ENCODE results near the gene PROM2.
"Not testable (repeated sequence)": the region's sequence is repeated elsewhere in the genome, so short reads cannot be mapped to it uniquely, and the experiment has no call there.

Gene PROM2

DNA sequence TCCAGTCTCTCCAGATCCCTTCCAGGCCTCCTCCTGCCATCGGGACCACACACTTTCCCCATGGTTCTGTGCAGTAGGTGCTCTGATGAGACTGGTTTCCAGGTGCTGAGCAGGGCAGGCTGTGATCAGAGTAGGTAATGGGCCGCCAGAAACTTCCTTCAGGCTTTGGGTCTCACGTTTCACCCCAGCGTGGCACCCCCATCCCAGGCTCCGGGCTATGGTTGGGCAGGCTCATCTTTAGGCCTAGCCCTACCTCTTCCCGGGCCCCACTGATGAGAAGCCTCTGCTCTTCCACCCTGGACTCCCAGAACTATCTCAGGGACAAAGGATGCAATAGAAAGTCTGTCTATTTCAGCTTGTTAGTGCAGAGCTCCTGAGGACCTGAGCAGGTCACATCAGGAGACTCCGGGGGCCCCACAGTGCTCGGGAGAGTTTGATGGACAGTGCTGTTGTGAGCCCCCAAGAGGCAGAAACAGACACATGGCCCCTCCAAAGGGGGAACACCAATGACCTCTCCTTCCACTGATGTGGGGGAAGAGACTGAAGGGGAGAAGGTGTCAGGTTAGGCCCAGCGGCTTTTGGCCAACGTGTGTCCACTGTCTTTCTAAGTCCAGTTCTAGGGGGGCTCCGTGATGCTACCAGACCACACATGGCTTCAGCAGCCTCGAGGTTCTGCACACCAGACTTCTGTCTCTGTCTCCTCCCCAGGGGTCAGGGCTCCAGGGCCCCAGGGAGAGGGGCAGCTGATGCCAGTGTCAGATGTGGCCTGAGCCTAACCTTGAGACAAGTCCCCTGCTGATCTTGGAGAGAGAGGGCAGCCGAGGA lies 5.8 kb upstream of the PROM2 start:
- DNase-seq (ENCODE audit: low read depth) = no peak

DNA sequence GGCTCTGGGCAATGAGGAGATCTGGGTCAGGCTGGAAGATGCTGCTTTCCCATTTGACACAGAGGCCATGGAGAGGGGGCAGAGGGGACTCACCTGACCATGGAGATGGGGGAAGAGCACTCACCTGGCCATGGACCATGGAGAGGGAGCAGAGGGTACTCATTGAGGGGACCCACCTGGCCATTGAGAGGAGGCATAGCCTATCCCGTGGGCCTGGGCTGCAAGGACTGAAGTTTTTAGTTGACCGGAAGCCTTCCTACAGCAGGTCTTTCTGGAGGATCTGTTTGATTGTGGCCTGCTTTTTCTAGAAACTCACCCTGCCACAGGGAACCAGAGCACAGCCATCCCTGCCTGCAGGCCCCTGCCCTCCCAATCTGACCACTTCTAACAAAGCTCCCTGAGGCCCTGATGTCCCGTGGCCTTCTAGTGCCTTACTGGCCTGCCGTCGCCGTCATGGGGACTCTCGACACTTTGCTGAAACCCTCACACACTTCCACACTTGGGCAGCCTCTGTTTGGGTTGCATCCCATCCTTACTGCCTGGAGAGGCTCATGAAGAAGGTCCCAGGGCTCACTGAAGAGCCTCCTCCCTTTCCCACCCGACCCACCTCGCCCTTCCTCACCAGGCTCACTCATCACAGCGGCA lies 5.1 kb upstream of the PROM2 start:
- DNase-seq (ENCODE audit: low read depth) = no peak

DNA sequence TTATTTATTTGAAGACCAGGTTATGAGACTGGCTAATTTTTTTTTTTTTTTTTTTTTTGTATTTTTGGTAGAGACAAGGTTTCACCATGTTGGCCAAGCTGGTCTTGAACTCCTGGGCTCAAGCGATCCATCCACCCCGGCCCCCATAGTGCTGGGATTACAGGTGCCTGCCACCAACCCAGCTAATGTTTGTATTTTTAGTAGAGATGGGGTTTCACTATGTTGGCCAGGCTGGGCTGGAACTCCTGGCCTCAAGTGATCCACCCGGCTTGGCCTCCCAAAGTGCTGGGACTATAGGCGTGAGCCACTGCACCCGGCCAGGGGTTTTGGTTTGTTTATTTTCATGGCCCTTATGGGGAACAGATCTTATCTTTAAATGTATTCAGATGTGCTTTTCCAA lies 4.5 kb upstream of the PROM2 start:
- DNase-seq (ENCODE audit: low read depth) = not testable (repeated sequence)

DNA sequence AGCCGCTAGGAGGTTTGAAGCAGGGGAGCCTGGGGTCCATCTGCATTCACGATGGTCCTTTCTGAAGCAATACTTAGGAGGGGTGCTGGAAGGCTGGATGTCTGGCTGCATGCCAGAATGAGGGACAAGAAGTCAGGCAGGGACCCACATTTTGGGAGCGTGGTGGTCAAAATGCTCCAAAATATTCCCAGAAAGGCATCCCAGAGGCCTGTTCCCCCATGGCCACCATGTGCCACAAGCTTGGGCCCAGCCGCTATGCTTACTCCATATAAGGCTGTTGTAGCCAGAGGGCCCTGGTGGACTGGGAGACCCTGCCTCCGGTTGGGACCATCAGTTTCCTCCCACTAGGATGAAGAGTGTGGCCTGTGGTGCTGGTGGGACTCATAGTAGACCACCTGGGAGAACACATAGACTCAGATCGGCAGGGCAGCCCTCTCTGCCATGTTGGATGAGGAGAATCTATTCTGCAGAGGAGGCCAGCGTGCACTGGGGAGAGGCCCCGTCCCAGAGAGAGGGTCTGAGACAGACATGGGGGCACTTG lies 3.6 kb upstream of the PROM2 start:
- no peak for DNase-seq (ENCODE audit: low read depth)

DNA sequence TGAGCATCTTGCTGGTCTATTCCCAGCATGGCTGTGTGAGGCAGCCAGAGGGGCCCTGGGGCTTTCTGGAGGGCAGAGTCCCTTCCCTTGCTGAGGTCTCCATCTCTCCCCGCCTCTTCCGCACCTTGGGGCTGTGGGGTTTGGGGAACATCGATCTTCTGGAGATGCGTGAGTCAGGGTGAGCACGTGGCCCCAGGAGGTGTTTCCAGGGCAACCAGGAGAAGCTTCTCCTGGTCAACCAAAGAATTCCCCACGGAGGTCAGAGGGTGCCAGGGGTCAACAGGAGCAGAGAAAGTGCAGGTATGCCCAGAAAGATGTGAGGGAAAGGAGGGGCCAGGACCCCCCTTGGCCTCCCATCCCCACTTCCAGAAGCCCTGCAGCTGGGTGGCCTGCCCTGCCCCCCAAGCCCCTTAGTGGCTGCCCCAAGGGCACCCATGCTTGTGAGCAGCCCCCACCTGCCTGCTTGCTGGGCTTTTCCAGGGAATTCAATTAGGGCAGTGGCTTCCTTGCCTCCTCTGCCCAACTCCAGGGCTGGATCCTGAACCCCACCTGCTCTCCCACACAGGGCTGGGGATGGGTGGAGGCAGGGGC lies 2.8 kb upstream of the PROM2 start:
- no peak for DNase-seq (ENCODE audit: low read depth)

DNA sequence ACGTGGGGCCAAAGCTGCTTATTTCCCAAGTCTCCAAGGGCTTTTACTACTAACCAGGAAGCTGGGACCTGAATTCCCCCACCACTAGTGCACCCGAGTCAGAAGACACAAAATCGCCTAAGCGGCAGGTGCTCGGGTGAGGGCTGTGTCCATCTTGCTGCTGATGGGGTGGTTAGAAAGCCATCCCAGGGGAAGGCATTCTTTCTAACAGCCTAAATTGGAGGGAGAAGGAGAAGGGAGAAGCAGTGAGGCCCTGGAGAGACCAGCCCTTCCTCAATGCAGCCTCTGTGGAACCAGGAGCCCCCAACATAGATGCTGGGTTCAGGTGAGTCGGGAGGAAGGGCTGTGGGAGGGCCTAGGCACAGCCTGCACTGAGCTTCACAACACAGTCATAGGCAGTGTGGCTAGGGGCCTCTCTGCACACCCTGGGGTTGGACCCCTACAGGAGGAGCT lies 1.9 kb upstream of the PROM2 start:
- no peak for DNase-seq (ENCODE audit: low read depth)

DNA sequence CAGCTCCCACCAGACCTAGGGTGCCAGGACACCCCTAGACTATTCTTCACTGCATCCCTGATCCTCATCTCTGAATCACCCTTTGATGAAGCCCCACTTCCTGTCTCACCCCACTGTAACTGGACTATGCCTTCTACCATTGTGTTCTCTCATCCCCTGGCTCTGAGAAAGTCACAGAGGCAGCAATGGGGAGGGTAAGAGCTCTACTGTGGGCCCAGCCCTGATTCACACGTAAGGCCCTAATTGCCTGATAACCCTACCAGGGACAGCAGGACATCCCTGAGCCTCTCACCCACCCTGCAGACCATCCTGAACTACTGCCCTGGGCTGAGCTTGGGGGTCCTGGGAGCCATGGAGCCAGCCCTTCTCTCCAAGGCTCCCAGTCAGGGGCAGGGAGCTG lies 1.5 kb upstream of the PROM2 start:
- DNase-seq (ENCODE audit: low read depth) = no peak

DNA sequence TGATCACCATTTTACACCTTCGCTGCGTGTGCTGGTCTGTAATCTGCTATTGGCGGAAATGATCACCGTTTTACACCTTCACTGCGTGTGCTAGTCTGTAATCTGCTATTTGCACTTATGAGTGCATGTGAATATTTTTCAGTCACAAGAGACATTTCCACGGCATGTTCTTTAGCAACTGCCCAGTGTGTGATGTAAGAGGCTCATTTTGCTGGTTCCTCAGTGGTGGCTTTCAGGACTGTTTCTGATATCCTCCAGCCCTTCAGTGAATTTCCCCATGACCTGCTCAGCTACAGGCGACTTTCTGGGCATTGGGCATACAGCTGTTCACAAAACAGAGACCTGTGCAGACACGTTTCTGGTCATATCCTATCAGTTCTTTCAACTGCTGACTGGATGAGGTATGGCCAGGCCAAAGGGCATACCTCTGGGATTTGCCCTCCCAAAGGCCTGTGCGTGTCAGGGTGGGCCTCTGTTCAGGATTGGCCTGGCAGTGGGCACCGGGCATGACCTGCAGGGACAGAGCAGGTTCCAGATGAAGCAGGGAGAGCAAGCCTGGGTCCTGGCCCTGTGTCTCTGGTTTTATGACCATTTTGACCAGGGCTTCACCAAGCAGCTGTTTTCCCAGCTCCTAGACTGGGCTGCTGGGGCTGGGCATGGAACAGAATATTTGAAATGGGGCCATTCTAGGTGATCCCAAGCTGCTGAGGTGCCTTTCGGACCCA lies 521 bp upstream of the PROM2 start:
- no peak for DNase-seq (ENCODE audit: low read depth)

DNA sequence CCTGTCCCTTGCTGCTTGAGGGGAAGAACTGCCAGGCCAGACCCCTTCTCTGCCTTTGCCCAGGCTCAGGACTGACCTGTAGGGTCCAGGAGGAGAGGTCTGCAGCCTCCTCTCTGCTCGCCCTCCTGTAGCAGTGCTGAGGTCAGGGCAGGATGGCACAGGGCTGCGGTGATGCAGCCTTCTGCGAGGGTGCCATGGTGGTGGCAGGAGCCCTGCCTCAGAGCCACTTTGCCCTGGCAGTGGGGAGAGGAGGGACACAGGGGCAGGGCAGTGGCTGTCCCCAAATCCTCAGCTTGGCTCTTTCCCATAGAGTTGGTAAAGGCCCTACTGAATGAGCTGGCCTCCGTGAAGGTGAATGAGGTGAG lies 884 bp downstream of the PROM2 start:
- DNase-seq (ENCODE audit: low read depth) = no peak

DNA sequence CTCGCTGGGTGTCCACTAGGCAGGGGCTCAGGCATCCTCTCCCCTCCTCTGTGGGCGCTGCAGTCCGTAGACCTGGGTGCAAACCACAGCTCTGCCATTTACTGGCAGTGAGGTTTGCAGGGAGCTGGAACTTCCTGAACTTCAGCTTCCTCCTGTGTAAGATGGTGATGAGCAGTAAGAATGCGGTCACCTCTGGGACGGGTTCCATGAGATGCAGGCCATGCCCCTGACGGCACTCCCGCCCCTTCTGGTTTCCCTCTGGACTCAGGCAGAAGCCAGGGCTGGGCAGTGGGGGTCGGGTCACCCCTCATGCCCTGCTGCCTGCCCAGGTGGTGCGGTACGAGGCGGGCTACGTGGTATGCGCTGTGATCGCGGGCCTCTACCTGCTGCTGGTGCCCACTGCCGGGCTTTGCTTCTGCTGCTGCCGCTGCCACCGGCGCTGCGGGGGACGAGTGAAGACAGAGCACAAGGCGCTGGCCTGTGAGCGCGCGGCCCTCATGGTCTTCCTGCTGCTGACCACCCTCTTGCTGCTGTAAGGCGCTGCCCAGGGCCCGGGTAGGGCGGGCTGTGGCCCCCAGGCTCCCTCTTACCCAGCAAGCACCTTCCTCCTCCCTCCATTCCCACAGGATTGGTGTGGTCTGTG lies 1.5 kb downstream of the PROM2 start:
- no peak for DNase-seq (ENCODE audit: low read depth)

DNA sequence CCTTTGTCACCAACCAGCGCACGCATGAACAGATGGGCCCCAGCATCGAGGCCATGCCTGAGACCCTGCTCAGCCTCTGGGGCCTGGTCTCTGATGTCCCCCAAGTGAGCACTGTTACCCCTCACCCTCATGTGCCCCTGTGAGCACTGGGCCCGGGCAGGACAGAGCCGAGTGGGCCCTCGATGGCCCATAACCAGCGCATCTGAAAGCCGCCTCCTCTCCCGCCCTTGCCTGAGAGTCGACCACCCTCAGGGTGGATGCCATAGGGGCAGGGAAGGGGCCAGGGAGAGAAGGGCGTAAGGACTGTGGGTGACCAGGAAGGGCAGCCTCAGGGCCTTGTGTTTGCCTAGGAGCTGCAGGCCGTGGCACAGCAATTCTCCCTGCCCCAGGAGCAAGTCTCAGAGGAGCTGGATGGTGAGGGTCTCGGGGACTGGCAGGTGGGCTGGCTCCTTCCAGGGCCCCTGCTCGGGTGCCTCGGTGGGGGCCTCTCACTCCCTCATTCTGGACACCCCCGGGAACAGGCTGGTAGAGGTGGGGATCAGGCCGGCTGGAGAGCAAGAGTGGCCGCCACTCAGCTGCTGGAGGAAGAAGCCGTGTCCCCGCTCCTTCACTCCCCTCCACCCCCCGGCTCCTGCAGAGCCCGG lies 2.1 kb downstream of the PROM2 start:
- DNase-seq (ENCODE audit: low read depth) = no peak

DNA sequence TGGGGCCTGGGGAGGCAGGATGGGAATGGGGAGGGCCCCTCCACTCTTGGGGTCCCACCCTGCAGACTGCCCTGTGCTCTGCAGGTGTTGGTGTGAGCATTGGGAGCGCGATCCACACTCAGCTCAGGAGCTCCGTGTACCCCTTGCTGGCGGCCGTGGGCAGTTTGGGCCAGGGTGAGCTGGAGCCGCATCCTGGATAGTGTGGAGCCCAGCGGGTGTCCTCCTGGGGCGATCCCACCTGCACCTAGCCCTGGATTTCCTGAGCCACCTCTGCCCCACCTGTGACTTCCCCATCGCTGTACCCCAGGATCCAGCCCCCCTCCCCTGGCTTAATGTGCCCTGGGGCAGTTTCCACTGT lies 2.6 kb downstream of the PROM2 start:
- DNase-seq (ENCODE audit: low read depth) = no peak

DNA sequence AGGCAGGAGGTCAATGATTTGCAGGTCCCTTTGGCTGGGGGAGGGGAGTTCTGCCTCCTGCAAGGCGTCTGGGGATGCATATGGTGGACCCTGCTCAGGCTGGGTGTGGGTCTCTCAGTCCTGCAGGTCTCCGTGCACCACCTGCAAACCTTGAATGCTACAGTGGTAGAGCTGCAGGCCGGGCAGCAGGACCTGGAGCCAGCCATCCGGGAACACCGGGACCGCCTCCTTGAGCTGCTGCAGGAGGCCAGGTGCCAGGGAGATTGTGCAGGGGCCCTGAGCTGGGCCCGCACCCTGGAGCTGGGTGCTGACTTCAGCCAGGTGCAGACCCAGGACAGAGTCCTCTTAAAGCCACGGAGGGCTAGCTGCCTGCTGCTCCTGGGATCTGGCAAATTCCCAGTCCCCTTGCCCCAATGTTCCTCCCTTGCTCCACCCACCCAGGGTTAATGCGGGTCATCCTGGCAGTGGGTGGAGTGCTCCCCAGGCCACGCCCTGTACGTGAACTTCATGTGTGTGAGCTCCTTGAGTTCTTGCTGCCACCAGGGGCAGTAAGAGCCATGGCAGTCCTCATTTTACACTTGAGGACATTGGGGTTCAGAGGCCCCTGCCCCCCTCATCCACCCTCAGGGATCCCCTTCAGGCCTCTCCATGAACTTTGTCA lies 3.1 kb downstream of the PROM2 start:
- DNase-seq (ENCODE audit: low read depth) = no peak

DNA sequence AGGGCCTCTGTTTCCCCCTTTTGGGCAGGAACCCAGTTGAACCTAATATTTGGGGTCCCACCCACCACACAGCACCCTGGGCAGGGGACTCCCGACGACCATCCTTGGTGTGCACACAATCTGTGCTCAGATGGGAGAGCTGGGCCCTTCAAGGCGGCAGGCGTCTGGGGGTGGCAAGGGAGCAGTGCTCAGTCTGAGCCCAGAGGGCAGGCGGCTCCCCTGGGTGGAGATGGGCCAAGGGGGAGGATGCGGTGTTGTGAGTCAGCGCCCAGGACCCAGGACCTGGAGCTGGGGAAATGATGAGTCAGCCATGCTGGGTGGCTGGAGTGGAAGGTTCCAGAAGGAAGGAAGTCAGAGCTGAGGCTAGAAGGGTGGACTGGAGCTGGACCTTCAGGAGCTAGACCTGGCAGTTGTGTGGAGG lies 3.8 kb downstream of the PROM2 start:
- peak; percentile 42 for DNase-seq (ENCODE audit: low read depth)

DNA sequence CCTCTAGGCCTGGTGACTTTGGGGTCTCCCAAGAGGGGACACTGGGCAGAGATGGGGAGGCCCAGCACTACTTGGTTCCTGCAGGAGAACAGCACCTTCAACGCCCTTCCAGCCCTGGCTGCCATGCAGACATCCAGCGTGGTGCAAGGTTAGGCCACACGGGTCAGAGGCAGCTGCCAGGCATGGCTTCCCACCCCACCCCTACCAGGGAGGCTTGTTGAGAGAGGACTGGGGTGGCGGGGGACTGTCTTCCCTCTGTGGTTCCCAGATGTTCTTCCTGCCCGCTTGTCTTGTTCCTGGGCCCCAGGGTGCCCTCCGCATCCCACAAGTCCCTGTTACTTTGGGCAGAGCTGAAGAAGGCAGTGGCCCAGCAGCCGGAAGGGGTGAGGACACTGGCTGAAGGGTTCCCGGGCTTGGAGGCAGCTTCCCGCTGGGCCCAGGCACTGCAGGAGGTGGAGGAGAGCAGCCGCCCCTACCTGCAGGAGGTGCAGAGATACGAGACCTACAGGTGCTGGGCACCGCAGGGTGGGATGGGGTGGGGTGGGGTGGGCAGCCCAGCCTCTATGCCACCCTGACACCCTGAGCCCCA lies 4.5 kb downstream of the PROM2 start:
- DNase-seq (ENCODE audit: low read depth) = no peak

DNA sequence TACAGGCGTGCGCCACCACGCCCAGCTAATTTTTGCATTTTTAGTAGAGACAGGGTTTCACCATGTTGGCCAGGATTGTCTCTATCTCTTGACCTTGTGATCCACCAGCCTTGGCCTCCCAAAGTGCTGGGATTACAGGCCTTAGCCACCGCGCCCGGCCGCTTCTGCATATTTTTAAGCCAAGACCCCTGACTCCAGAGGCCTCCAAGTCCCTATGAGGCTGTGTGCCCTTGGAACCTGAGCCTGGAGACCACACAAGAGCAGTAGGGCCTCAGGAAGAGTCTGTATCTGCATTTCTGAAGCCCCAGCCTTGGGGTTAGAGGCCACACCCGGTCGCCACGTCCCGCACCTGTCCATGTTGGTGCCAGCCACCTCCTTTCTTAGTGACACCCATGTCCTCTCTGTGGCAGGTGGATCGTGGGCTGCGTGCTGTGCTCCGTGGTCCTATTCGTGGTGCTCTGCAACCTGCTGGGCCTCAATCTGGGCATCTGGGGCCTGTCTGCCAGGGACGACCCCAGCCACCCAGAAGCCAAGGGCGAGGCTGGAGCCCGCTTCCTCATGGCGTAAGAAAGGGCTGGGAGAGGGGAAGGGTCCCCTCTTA lies 5.3 kb downstream of the PROM2 start:
- DNase-seq (ENCODE audit: low read depth) = no peak

DNA sequence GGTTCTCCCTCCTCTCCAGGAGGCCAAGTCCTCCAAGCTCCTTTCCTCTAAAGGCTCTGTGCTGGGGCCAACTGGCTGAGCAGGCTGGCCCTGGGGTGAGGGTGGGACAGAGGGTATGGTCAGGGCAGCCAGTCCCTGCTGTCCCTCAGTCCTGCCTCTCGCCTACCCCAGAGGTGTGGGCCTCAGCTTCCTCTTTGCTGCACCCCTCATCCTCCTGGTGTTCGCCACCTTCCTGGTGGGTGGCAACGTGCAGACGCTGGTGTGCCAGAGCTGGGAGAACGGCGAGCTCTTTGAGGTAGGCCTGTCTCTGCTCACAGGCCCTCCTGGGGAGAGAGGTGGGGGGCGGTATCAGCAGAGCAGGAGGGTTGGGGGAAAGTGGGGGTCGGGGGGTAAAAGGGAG lies 6.8 kb downstream of the PROM2 start:
- DNase-seq (ENCODE audit: low read depth) = no peak

DNA sequence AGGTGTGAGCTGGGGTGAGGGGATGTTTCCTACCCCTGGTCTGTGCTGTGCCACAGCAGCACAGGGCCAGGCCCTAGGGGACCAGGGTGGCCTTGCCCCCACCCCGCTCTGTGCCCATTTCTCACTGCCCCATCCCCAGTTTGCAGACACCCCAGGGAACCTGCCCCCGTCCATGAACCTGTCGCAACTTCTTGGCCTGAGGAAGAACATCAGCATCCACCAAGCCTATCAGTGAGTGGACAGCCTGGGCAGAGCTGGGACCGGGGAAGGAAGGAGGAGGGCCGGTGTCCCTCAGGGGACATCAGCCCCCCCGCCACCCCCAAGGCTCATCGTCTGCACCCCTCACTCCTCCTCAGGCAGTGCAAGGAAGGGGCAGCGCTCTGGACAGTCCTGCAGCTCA lies 7.5 kb downstream of the PROM2 start:
- DNase-seq (ENCODE audit: low read depth) = no peak

DNA sequence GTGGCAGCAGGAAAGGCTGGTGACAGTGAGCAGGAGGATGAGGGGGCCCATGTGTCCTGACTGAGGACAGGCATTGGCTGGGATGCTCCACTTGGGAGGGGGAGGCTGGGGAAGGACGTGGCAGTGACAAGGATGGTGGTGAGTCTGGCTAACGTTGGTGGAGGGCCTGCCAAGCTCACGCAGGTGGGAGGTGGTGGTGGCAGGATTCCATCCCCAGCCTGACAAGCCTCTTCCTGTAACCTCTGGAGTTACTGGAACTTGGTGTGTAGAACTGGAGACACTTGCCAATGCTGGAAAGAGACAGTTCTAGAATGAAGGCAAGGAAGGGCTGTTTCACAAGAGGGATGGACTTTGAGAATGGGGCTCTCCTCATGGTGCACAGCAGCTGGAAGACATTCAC lies 8.2 kb downstream of the PROM2 start:
- no peak for DNase-seq (ENCODE audit: low read depth)

DNA sequence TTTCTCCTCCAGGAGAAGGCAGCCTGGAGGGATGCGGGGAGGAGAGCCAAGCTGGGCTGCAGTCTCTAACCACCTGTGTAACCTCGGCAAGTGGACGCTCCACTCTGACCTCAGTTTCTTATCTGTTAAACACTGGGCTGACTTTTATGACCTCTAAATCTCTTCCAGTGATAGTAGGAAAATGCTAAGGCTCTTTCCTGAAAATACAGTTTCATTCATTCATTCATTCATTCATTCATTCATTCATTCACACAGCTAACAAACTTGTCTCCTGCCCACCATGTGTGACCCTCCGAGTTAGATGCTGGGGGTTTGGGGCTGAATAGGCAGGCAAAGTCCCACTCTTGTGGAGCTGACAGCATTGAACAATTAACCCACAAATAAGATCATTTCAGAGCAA lies 9.3 kb downstream of the PROM2 start:
- no peak for DNase-seq (ENCODE audit: low read depth)
